HCT116 (cell line): Measurements from ENCODE around the gene IL31. TPM values are rescaled to one million over a fixed set of nuclear protein-coding genes. Genes with fewer than 3 reads are reported as not detected.

Experiments used
- ATAC-seq: fragments of 200-7000 bp; cut with Tn5 transposase; 2 replicates; pipeline ENCODE4 v1.9.1; 2020; ENCODE audit warnings: mild to moderate bottlenecking, moderate library complexity
- BruUV-seq: library from RNA; stranded (reverse); fragments of 400-500 nt; replicated peaks from 2 replicates; lab custom pipeline; 2021; lab: Mats Ljungman, UMichigan
- CTCF ChIA-PET: fragments of 300-600 bp; sonication (Branson Sonifier 250); formaldehyde crosslinking; loops from one replicate; lab custom pipeline; 2021; ENCODE audit warnings: antibody characterized with exemption; lab: Charles Lee
- POLR2A ChIA-PET: fragments of 300-600, 350-600 bp; sonication (Branson Sonifier 250); formaldehyde crosslinking; loops from one replicate; lab custom pipeline; 2021; ENCODE audit warnings: antibody characterized with exemption; lab: Charles Lee
- RAD21 ChIA-PET, 2 experiments: fragments of 300-600 bp; sonication (Branson Sonifier 250); formaldehyde crosslinking; loops; one replicate each; lab custom pipeline; 2023; ENCODE audit warnings: low total read pairs in 2 of 2; ENCODE audit not compliant: uncharacterized antibody in 2 of 2, unreplicated experiment in 2 of 2, low non-redundant PET in 1 of 2; lab: Charles Lee
- DNase-seq: peaks from one replicate; pipeline ENCODE4 v3.0.0-alpha.2; 2010; ENCODE audit warnings: low read depth, low spot score
- H2AFZ ChIP-seq: fragments of 200-600 bp; shearing (Covaris generic), sonication (generic); 2 replicates; pipeline ENCODE4 v1.6.1; 2017; ENCODE audit warnings: low read depth, mixed run types, mixed read lengths, antibody characterized with exemption, low read length; ENCODE audit not compliant: poor library complexity, severe bottlenecking
- H3K27ac ChIP-seq: 2 replicates; pipeline ENCODE4 v1.5.1; 2012; ENCODE audit warnings: low read depth, low read length
- H3K27me3 ChIP-seq: fragments of 200-600 bp; sonication (generic); 2 replicates; pipeline ENCODE4 v1.6.1; 2016; ENCODE audit warnings: mixed run types, low read length, mixed read lengths; ENCODE audit not compliant: insufficient read depth
- H3K36me3 ChIP-seq, 2 experiments: fragments of 200-500 bp in 1 of 2; fragments of 200-600 bp in 1 of 2; sonication (Bioruptor generic) in 1 of 2; sonication (generic) in 1 of 2; 2 replicates each; pipeline versions ENCODE4 v1.5.1 to v1.6.1; 2014 to 2016; ENCODE audit warnings: low read length in 2 of 2, inconsistent platforms in 1 of 2, mixed read lengths in 1 of 2, mixed run types in 1 of 2; ENCODE audit not compliant: insufficient read depth in 2 of 2, control insufficient read depth in 1 of 2
- H3K4me1 ChIP-seq, 2 experiments: fragments of 200-600 bp in 1 of 2; sonication (generic) in 1 of 2; 2 replicates each; pipeline versions ENCODE4 v1.5.1 to v1.6.1; 2012 to 2017; ENCODE audit warnings: low read length in 2 of 2, inconsistent platforms in 1 of 2, mild to moderate bottlenecking in 1 of 2, mixed read lengths in 1 of 2, mixed run types in 1 of 2, moderate library complexity in 1 of 2; ENCODE audit not compliant: insufficient read depth in 2 of 2, control insufficient read depth in 1 of 2
- H3K4me2 ChIP-seq: fragments of 200-600 bp; sonication (generic); 2 replicates; pipeline ENCODE4 v1.6.1; 2017; ENCODE audit warnings: mixed run types, low read length, mixed read lengths
- H3K4me3 ChIP-seq, 2 experiments: fragments of 200-600 bp in 1 of 2; sonication (generic) in 1 of 2; replicated peaks in 1 of 2; 2 replicates each; pipeline ENCODE4 v1.5.1; 2011 to 2016; ENCODE audit warnings: low read length in 2 of 2, control low read depth in 1 of 2, low read depth in 1 of 2, mild to moderate bottlenecking in 1 of 2, mixed read lengths in 1 of 2, mixed run types in 1 of 2
- H3K79me2 ChIP-seq: fragments of 200-600 bp; sonication (generic); 2 replicates; pipeline ENCODE4 v1.6.1; 2017; ENCODE audit warnings: mild to moderate bottlenecking, mixed run types, low read length, moderate library complexity, mixed read lengths; ENCODE audit not compliant: insufficient read depth
- H3K9ac ChIP-seq: fragments of 200-600 bp; sonication (generic); 2 replicates; pipeline ENCODE4 v1.6.1; 2016; ENCODE audit warnings: low read length, mixed read lengths
- H3K9me2 ChIP-seq: fragments of 200-600 bp; sonication (generic), shearing (Covaris generic); 2 replicates; pipeline ENCODE4 v1.6.1; 2017; ENCODE audit warnings: mixed run types, mild to moderate bottlenecking, moderate library complexity; ENCODE audit not compliant: insufficient read depth
- H3K9me3 ChIP-seq, 2 experiments: fragments of 200-500 bp in 1 of 2; fragments of 200-600 bp in 1 of 2; sonication (Bioruptor generic) in 1 of 2; sonication (generic) in 1 of 2; 2 replicates each; pipeline ENCODE4 v1.6.1; 2014 to 2017; ENCODE audit warnings: low read length in 2 of 2, mixed read lengths in 2 of 2, inconsistent platforms in 1 of 2, low read depth in 1 of 2, mild to moderate bottlenecking in 1 of 2, mixed run types in 1 of 2, moderate library complexity in 1 of 2; ENCODE audit not compliant: control insufficient read depth in 1 of 2, insufficient read depth in 1 of 2
- H4K20me1 ChIP-seq: fragments of 200-600 bp; sonication (generic), shearing (Covaris generic); 2 replicates; pipeline ENCODE4 v1.6.1; 2017; ENCODE audit warnings: mixed run types, mild to moderate bottlenecking, moderate library complexity; ENCODE audit not compliant: insufficient read depth
- CBX3 ChIP-seq: IDR thresholded peaks from 2 replicates; pipeline ENCODE4 v1.6.1; 2012; ENCODE audit warnings: low read depth
- CEBPB ChIP-seq: IDR thresholded peaks from 2 replicates; pipeline ENCODE4 v1.6.1; 2012; ENCODE audit warnings: low read depth
- EGR1 ChIP-seq: IDR thresholded peaks from 2 replicates; pipeline ENCODE4 v1.6.1; 2012; ENCODE audit warnings: low read depth
- ELF1 ChIP-seq: IDR thresholded peaks from 2 replicates; pipeline ENCODE4 v1.6.1; 2012; ENCODE audit warnings: low read depth, borderline replicate concordance
- EZH2 ChIP-seq: fragments of 200-600 bp; sonication (generic); IDR thresholded peaks from 2 replicates; pipeline ENCODE4 v1.6.1; 2017; ENCODE audit warnings: antibody characterized with exemption, mixed run types
- FOSL1 ChIP-seq: IDR thresholded peaks from 2 replicates; pipeline ENCODE4 v1.6.1; 2012; ENCODE audit warnings: low read depth
- POLR2A ChIP-seq: IDR thresholded peaks from 2 replicates; pipeline ENCODE4 v1.7.0; 2011; ENCODE audit warnings: borderline replicate concordance; ENCODE audit not compliant: insufficient read depth, insufficient read length; ENCODE audit errors: extremely low read depth
- SP1 ChIP-seq: IDR thresholded peaks from 2 replicates; pipeline ENCODE4 v1.6.1; 2012; ENCODE audit warnings: low read depth
- SRF ChIP-seq: IDR thresholded peaks from 2 replicates; pipeline ENCODE4 v1.6.1; 2012; ENCODE audit warnings: low read depth
- TCF7L2 ChIP-seq: IDR thresholded peaks from 2 replicates; pipeline ENCODE4 v1.7.0; 2011; ENCODE audit warnings: borderline replicate concordance, inconsistent platforms; ENCODE audit not compliant: insufficient read depth, insufficient read length; ENCODE audit errors: extremely low read depth
- YY1 ChIP-seq: IDR thresholded peaks from 2 replicates; pipeline ENCODE4 v1.6.1; 2011; ENCODE audit warnings: low read length, low read depth, moderate library complexity, mild to moderate bottlenecking; ENCODE audit not compliant: insufficient replicate concordance; ENCODE audit errors: extremely low read depth
- ZNF274 ChIP-seq: fragments of 200-500 bp; sonication (Bioruptor generic); IDR thresholded peaks from 2 replicates; pipeline ENCODE4 v1.6.1; 2014; ENCODE audit warnings: mild to moderate bottlenecking, low read depth, low read length, inconsistent platforms
- intact Hi-C: fragments of 100-400 bp; cut with micrococcal nuclease; formaldehyde crosslinking; loops from 2 replicates; pipeline ENCODE4 v1.10.0; 2022
- total RNA-seq: library from RNA; stranded (reverse); gene quantifications from one replicate; pipeline ENCODE4 v1.2.1, GENCODE V29; 2021; ENCODE audit not compliant: unreplicated experiment
- TF ChIP-seq, protein P1 (sequence below): IDR thresholded peaks from 2 replicates; pipeline ENCODE4 v1.6.1; 2012
- TF ChIP-seq, protein P2 (sequence below): IDR thresholded peaks from 2 replicates; pipeline ENCODE4 v1.6.1; 2011; ENCODE audit warnings: mild to moderate bottlenecking, low read length, moderate library complexity; ENCODE audit not compliant: insufficient replicate concordance; ENCODE audit errors: extremely low read depth
- TF ChIP-seq, protein P3 (sequence below): IDR thresholded peaks from 2 replicates; pipeline ENCODE4 v1.6.1; 2012; ENCODE audit warnings: low read depth

Gene IL31
- total RNA-seq, 1 experiment from 2014 or later = not detected

DNA sequence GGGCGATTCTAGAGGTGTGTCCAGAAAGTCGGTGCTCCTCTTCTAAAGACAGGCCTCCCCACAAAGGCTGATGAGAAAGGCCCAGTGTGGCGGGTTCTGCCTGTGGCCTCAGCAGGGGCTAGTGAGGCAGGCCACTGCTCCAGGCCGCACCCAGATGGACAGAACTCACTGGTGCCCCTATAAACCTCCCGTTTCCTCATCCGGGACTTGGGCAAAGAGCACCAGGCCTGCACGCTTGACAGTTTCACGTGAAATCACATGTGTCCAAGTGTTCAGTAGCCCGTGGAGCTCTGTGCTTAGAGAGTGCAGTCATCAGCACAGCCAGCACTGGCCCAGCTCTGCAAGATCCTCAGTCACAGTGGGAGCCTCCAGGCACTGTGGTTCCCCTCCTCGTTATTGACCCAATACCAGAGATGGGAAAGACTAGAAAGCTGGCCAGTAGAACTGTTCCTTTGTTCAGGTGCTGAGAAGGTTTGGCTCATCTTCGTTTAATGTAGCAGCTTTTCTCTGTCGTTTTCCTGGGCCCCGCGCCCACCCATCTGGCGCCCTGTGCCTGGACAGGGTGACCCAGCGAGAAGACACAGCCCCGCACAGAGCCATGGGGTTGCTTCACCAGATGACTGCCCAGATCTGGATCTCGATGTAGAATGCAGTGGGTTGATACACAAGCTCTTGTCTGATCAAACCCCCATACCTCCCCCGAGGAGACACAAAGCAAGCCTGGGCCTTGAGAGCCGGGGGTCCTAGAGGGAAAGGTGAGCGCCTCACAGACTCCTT is 26.3 kb downstream of the IL31 start:
- BruUV-seq = no TSS peak
- no peak for DNase-seq
- ChIA-PET POLR2A (no interaction called here), RAD21 (no interaction called here), CTCF (no interaction called here)
- Histone ChIP-seq H3K4me3 (no peak overlapping the region), H4K20me1 (no peaks in the 10 kb centered on the region), H3K79me2 (no peaks in the 10 kb centered on the region), H3K4me1 (no peaks in the 10 kb centered on the region), H3K9me2 (no peaks in the 10 kb centered on the region), H3K36me3 (peaks cover 1 to 4% of the 10 kb centered on the region in 2 experiments; a peak in 1 of 4 replicates), H3K27ac (no peak overlapping the region), H3K27me3 (no peaks in the 10 kb centered on the region), H2AFZ (no peak overlapping the region), H3K9ac (no peak overlapping the region), H3K4me2 (no peak overlapping the region), H3K9me3 (no peaks in the 10 kb centered on the region)
- no peak for ATAC-seq
- TF ChIP-seq POLR2A (no peak), FOSL1 (no peak), SP1 (no peak), SRF (no peak), CBX3 (no peak), EGR1 (no peak), EZH2 (no peak), YY1 (no peak), ELF1 (no peak), CEBPB (no peak), ZNF274 (no peak), TCF7L2 (no peak)
- TF ChIP-seq, protein P1, sequence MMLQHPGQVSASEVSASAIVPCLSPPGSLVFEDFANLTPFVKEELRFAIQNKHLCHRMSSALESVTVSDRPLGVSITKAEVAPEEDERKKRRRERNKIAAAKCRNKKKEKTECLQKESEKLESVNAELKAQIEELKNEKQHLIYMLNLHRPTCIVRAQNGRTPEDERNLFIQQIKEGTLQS = no peak
- TF ChIP-seq, protein P2, sequence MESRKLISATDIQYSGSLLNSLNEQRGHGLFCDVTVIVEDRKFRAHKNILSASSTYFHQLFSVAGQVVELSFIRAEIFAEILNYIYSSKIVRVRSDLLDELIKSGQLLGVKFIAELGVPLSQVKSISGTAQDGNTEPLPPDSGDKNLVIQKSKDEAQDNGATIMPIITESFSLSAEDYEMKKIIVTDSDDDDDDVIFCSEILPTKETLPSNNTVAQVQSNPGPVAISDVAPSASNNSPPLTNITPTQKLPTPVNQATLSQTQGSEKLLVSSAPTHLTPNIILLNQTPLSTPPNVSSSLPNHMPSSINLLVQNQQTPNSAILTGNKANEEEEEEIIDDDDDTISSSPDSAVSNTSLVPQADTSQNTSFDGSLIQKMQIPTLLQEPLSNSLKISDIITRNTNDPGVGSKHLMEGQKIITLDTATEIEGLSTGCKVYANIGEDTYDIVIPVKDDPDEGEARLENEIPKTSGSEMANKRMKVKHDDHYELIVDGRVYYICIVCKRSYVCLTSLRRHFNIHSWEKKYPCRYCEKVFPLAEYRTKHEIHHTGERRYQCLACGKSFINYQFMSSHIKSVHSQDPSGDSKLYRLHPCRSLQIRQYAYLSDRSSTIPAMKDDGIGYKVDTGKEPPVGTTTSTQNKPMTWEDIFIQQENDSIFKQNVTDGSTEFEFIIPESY = no peak
- TF ChIP-seq, protein P3, sequence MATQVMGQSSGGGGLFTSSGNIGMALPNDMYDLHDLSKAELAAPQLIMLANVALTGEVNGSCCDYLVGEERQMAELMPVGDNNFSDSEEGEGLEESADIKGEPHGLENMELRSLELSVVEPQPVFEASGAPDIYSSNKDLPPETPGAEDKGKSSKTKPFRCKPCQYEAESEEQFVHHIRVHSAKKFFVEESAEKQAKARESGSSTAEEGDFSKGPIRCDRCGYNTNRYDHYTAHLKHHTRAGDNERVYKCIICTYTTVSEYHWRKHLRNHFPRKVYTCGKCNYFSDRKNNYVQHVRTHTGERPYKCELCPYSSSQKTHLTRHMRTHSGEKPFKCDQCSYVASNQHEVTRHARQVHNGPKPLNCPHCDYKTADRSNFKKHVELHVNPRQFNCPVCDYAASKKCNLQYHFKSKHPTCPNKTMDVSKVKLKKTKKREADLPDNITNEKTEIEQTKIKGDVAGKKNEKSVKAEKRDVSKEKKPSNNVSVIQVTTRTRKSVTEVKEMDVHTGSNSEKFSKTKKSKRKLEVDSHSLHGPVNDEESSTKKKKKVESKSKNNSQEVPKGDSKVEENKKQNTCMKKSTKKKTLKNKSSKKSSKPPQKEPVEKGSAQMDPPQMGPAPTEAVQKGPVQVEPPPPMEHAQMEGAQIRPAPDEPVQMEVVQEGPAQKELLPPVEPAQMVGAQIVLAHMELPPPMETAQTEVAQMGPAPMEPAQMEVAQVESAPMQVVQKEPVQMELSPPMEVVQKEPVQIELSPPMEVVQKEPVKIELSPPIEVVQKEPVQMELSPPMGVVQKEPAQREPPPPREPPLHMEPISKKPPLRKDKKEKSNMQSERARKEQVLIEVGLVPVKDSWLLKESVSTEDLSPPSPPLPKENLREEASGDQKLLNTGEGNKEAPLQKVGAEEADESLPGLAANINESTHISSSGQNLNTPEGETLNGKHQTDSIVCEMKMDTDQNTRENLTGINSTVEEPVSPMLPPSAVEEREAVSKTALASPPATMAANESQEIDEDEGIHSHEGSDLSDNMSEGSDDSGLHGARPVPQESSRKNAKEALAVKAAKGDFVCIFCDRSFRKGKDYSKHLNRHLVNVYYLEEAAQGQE = no peak
- intact Hi-C loops = no loop called here
